SK-N-SH (cell line): ENCODE results near the gene INPP5A. TPM values are rescaled to one million over a fixed set of nuclear protein-coding genes. Genes with fewer than 3 reads are reported as not detected.

Source experiments
- CTCF ChIA-PET: fragments of 300-600, 350-600 bp; formaldehyde crosslinking; extraction: SDS; loops from one replicate; lab custom pipeline; 2021; lab: Yijun Ruan, JAX
- POLR2A ChIA-PET: fragments of 350-600 bp; sonication (Branson Sonifier 250); formaldehyde crosslinking; extraction: SDS; loops from one replicate; lab custom pipeline; 2020; ENCODE audit warnings: antibody characterized with exemption, inconsistent platforms; lab: Yijun Ruan, JAX
- DNase-seq: peaks from one replicate; pipeline ENCODE4 v3.0.0; 2012
- H2AFZ ChIP-seq: fragments of 200-600 bp; sonication (generic); 2 replicates; pipeline ENCODE4 v1.8.1; 2016; ENCODE audit warnings: antibody characterized with exemption, mild to moderate bottlenecking, low read depth
- H3F3A ChIP-seq: fragments of 200-600 bp; sonication (generic); replicated peaks from 2 replicates; pipeline ENCODE3; 2016; ENCODE audit warnings: antibody characterized with exemption, mild to moderate bottlenecking; ENCODE audit not compliant: insufficient read depth
- H3K27ac ChIP-seq, 2 experiments: fragments of 200-500 bp in 1 of 2; fragments of 200-600 bp in 1 of 2; sonication (Bioruptor generic) in 1 of 2; sonication (generic), shearing (Covaris generic) in 1 of 2; 2 replicates each; pipeline versions ENCODE4 v1.5.1 to v1.6.1; 2014 to 2016; ENCODE audit warnings: low read depth in 2 of 2, inconsistent platforms in 1 of 2, low read length in 1 of 2, mild to moderate bottlenecking in 1 of 2, mixed read lengths in 1 of 2
- H3K27me3 ChIP-seq: fragments of 200-600 bp; sonication (generic), shearing (Covaris generic); 2 replicates; pipeline ENCODE4 v1.6.1; 2016; ENCODE audit warnings: mixed run types; ENCODE audit not compliant: insufficient read depth
- H3K36me3 ChIP-seq, 2 experiments: fragments of 200-500 bp in 1 of 2; fragments of 200-600 bp in 1 of 2; sonication (Bioruptor generic) in 1 of 2; sonication (generic) in 1 of 2; replicated peaks in 1 of 2; 2 replicates each; pipeline versions ENCODE3 to v1.5.1; 2014 to 2016; ENCODE audit warnings: low read length in 1 of 2, mild to moderate bottlenecking in 1 of 2; ENCODE audit not compliant: insufficient read depth in 2 of 2, control insufficient read depth in 1 of 2
- H3K4me1 ChIP-seq, 2 experiments: fragments of 200-500 bp in 1 of 2; fragments of 200-600 bp in 1 of 2; sonication (Bioruptor generic) in 1 of 2; sonication (generic), shearing (Covaris generic) in 1 of 2; 2 replicates each; pipeline versions ENCODE4 v1.5.1 to v1.6.1; 2014 to 2016; ENCODE audit warnings: low read depth in 1 of 2, low read length in 1 of 2, mixed run types in 1 of 2; ENCODE audit not compliant: insufficient read depth in 2 of 2, control insufficient read depth in 1 of 2
- H3K4me2 ChIP-seq: fragments of 200-600 bp; sonication (generic), shearing (Covaris generic); 2 replicates; pipeline ENCODE4 v1.6.1; 2017; ENCODE audit warnings: mixed run types
- H3K4me3 ChIP-seq, 2 experiments: fragments of 200-500 bp in 1 of 2; fragments of 200-600 bp in 1 of 2; sonication (Bioruptor generic) in 1 of 2; sonication (generic), shearing (Covaris generic) in 1 of 2; 2 replicates each; pipeline versions ENCODE4 v1.5.1 to v1.8.1; 2014 to 2016; ENCODE audit warnings: low read depth in 2 of 2, inconsistent platforms in 1 of 2, low read length in 1 of 2, mild to moderate bottlenecking in 1 of 2, mixed read lengths in 1 of 2, moderate library complexity in 1 of 2
- H3K79me2 ChIP-seq: fragments of 200-600 bp; sonication (generic); 2 replicates; pipeline ENCODE4 v1.8.1; 2017; ENCODE audit warnings: mild to moderate bottlenecking; ENCODE audit not compliant: insufficient read depth
- H3K9ac ChIP-seq: fragments of 200-600 bp; sonication (generic); 2 replicates; pipeline ENCODE4 v1.6.1; 2017; ENCODE audit warnings: mixed run types
- H3K9me2 ChIP-seq: fragments of 200-600 bp; sonication (generic); 2 replicates; pipeline ENCODE4 v1.6.1; 2017; ENCODE audit warnings: mixed run types
- H3K9me3 ChIP-seq: fragments of 200-600 bp; sonication (generic); 2 replicates; pipeline ENCODE4 v1.6.1; 2017; ENCODE audit warnings: mixed run types, mild to moderate bottlenecking, moderate library complexity
- H4K20me1 ChIP-seq: fragments of 200-600 bp; sonication (generic); 2 replicates; pipeline ENCODE4 v1.6.1; 2017; ENCODE audit warnings: mild to moderate bottlenecking, mixed run types; ENCODE audit not compliant: insufficient read depth
- CHD2 ChIP-seq: fragments of 150-350 bp; IDR thresholded peaks from 2 replicates; pipeline ENCODE4 v1.6.1; 2018; ENCODE audit warnings: low read length; ENCODE audit not compliant: partially characterized antibody
- CTCF ChIP-seq: fragments of 200-600 bp; sonication (generic); IDR thresholded peaks from 2 replicates; pipeline ENCODE4 v1.6.1; 2017; ENCODE audit warnings: antibody characterized with exemption, mild to moderate bottlenecking, moderate library complexity
- ELF1 ChIP-seq: IDR thresholded peaks from 2 replicates; pipeline ENCODE4 v1.4.0; 2012
- EZH2phosphoT487 ChIP-seq: fragments of 200-600 bp; sonication (generic); IDR thresholded peaks from 2 replicates; pipeline ENCODE4 v1.6.1; 2017; ENCODE audit warnings: low read depth, mixed run types, mild to moderate bottlenecking, antibody characterized with exemption, moderate library complexity, borderline replicate concordance
- FOXM1 ChIP-seq: IDR thresholded peaks from 2 replicates; pipeline ENCODE4 v1.4.0; 2012; ENCODE audit warnings: low read depth, mild to moderate bottlenecking
- IRF3 ChIP-seq: fragments of 150-350 bp; IDR thresholded peaks from 2 replicates; pipeline ENCODE4 v1.6.1; 2016; ENCODE audit warnings: mild to moderate bottlenecking, low read depth, low read length
- PBX3 ChIP-seq: IDR thresholded peaks from 2 replicates; pipeline ENCODE4; 2012
- RCOR1 ChIP-seq: fragments of 150-350 bp; IDR thresholded peaks from 2 replicates; pipeline ENCODE4 v1.6.1; 2017; ENCODE audit warnings: antibody characterized with exemption, low read length
- RXRA ChIP-seq: IDR thresholded peaks from 2 replicates; pipeline ENCODE4 v1.4.0; 2012; ENCODE audit warnings: low read depth, mild to moderate bottlenecking, borderline replicate concordance
- SMC3 ChIP-seq: IDR thresholded peaks from 2 replicates; pipeline ENCODE4 v1.6.1; 2012; ENCODE audit warnings: low read depth, low read length, improper control_type of control experiment
- TCF12 ChIP-seq: IDR thresholded peaks from 2 replicates; pipeline ENCODE4 v1.4.0; 2012
- ZBTB33 ChIP-seq: IDR thresholded peaks from 2 replicates; pipeline ENCODE4 v1.4.0; 2012; ENCODE audit warnings: low read depth, borderline replicate concordance
- WGBS: methylation state at CpG from one replicate; pipeline ENCODE4 v1.1.6; 2017; ENCODE audit warnings: low lambda C conversion rate; 5-methylcytosine and 5-hydroxymethylcytosine counted together
- polyA plus RNA-seq, 3 experiments: library from polyadenylated mRNA; depleted of rRNA; stranded (reverse); fragments of >200 nt; gene quantifications; 2 replicates each; pipeline ENCODE4 v1.2.3, GENCODE V29; 2012

Gene INPP5A
- polyA plus RNA-seq, 1 of the 3 experiments (the other 2 are of a cell fraction): 12.0 TPM

GRCh38 chr10:132649651-132650360 lies 112.2 kb downstream of the INPP5A start:
- H3K9me3 ChIP-seq: no peaks in the 10 kb centered on the region
- H3K4me2 ChIP-seq: no peak overlapping the region
- peaks cover 0 to 20% of the 10 kb centered on the region in 2 experiments; a peak in 2 of 4 replicates for H3K4me1 ChIP-seq
- DNase-seq: no peak
- H3K79me2 ChIP-seq: no peaks in the 10 kb centered on the region
- no peak overlapping the region for H3K4me3 ChIP-seq
- 92% methylated on average over 12 of the region's 20 CpGs for WGBS
- H3K9ac ChIP-seq: no peak overlapping the region
- peaks cover 0 to 2% of the 10 kb centered on the region in 2 experiments for H3K36me3 ChIP-seq
- H4K20me1 ChIP-seq: no peaks in the 10 kb centered on the region
- ChIA-PET POLR2A (no interaction called here), CTCF (interaction anchor here (1.0 to 1.5 kb wide), 2 partner anchors 140 to 254 kb away, joined by 3 read pairs; no protein-coding TSS in a partner anchor)
- no peaks in the 10 kb centered on the region for H3K27me3 ChIP-seq
- no peaks in the 10 kb centered on the region for H3F3A ChIP-seq
- H3K9me2 ChIP-seq: no peaks in the 10 kb centered on the region
- H3K27ac ChIP-seq: peak overlapping the region in 1 of 2 experiments; percentile 92; a peak in 2 of 4 replicates
- TF ChIP-seq RXRA: no peak
- TF ChIP-seq RCOR1: no peak
- no peak for TF ChIP-seq ZBTB33
- TF ChIP-seq FOXM1: no peak
- TF ChIP-seq IRF3: no peak
- no peak for TF ChIP-seq ELF1
- no peak for TF ChIP-seq EZH2phosphoT487
- TF ChIP-seq TCF12: no peak
- TF ChIP-seq SMC3: no peak
- no peak for TF ChIP-seq PBX3
- TF ChIP-seq CHD2: no peak
- no peak for TF ChIP-seq CTCF
- H2AFZ ChIP-seq: no peak overlapping the region
